OCI-LY7 (cell line): ENCODE measurements around the gene CFAP100. TPM values are rescaled to one million over a fixed set of nuclear protein-coding genes. Genes with fewer than 3 reads are reported as not detected.

Source experiments
- BruUV-seq: library from RNA; stranded (reverse); fragments of 400-500 nt; replicated peaks from 2 replicates; lab custom pipeline; 2021; lab: Mats Ljungman, UMichigan
- CTCF ChIA-PET: fragments of 300-600 bp; sonication (Branson Sonifier 250); formaldehyde crosslinking; loops from one replicate; lab custom pipeline; 2022; ENCODE audit warnings: antibody characterized with exemption; ENCODE audit not compliant: unreplicated experiment; lab: Charles Lee
- POLR2A ChIA-PET: fragments of 300-600 bp; sonication (Branson Sonifier 250); formaldehyde crosslinking; loops from one replicate; lab custom pipeline; 2022; ENCODE audit warnings: antibody characterized with exemption; lab: Charles Lee
- DNase-seq: peaks from one replicate; pipeline ENCODE4 v3.0.0-alpha.2; 2015; ENCODE audit warnings: low spot score
- H2AFZ ChIP-seq: fragments of 200-600 bp; sonication (generic), shearing (Covaris generic); 2 replicates; pipeline ENCODE4 v1.6.1; 2014; ENCODE audit warnings: mild to moderate bottlenecking, antibody characterized with exemption, low read length, moderate library complexity
- H3K27ac ChIP-seq: fragments of 200-600 bp; sonication (generic); 2 replicates; pipeline ENCODE4 v1.5.1; 2014; ENCODE audit warnings: mixed run types, low read depth, mild to moderate bottlenecking, moderate library complexity, low read length, inconsistent platforms; ENCODE audit not compliant: poor library complexity, severe bottlenecking
- H3K36me3 ChIP-seq: fragments of 200-600 bp; sonication (generic); 2 replicates; pipeline ENCODE4 v1.6.1; 2014; ENCODE audit warnings: mild to moderate bottlenecking, antibody characterized with exemption, low read length, moderate library complexity, mixed read lengths; ENCODE audit not compliant: insufficient read depth
- H3K4me1 ChIP-seq: fragments of 200-600 bp; sonication (generic); 2 replicates; pipeline ENCODE4 v1.5.1; 2014; ENCODE audit warnings: mild to moderate bottlenecking, low read length; ENCODE audit not compliant: insufficient read depth, poor library complexity, severe bottlenecking
- H3K4me2 ChIP-seq: fragments of 200-600 bp; sonication (generic); 2 replicates; pipeline ENCODE4 v1.6.1; 2014; ENCODE audit warnings: mild to moderate bottlenecking, low read length
- H3K4me3 ChIP-seq: fragments of 200-600 bp; sonication (generic); 2 replicates; pipeline ENCODE4 v1.5.1; 2014; ENCODE audit warnings: mild to moderate bottlenecking, low read depth, low read length; ENCODE audit not compliant: poor library complexity, severe bottlenecking
- H3K79me2 ChIP-seq: fragments of 200-600 bp; sonication (generic); 2 replicates; pipeline ENCODE4 v1.6.1; 2016; ENCODE audit warnings: low read depth, mild to moderate bottlenecking, low read length, moderate library complexity, mixed read lengths; ENCODE audit not compliant: insufficient read depth
- H3K9me2 ChIP-seq: fragments of 200-600 bp; sonication (generic); 2 replicates; pipeline ENCODE4 v1.6.1; 2016; ENCODE audit warnings: mild to moderate bottlenecking, low read length, mixed read lengths; ENCODE audit not compliant: insufficient read depth
- H3K9me3 ChIP-seq: fragments of 200-600 bp; sonication (generic); 2 replicates; pipeline ENCODE4 v1.6.1; 2014; ENCODE audit warnings: mild to moderate bottlenecking, mixed run types, low read length, mixed read lengths
- H4K20me1 ChIP-seq: fragments of 200-600 bp; sonication (generic); 2 replicates; pipeline ENCODE4 v1.6.1; 2014; ENCODE audit warnings: mild to moderate bottlenecking, antibody characterized with exemption, low read length, moderate library complexity, mixed read lengths; ENCODE audit not compliant: insufficient read depth
- CTCF ChIP-seq: fragments of 200-600 bp; sonication (generic); conservative IDR thresholded peaks from 2 replicates; pipeline ENCODE4 v1.5.1; 2014; ENCODE audit warnings: mild to moderate bottlenecking, antibody characterized with exemption, low read length, moderate library complexity, mixed read lengths
- EZH2phosphoT487 ChIP-seq: fragments of 200-600 bp; sonication (generic); IDR thresholded peaks from 2 replicates; pipeline ENCODE4 v1.6.1; 2018; ENCODE audit warnings: low read depth, borderline replicate concordance, mild to moderate bottlenecking, mixed run types, antibody characterized with exemption, low read length, moderate library complexity, mixed read lengths
- intact Hi-C: fragments of 100-400 bp; cut with micrococcal nuclease; formaldehyde crosslinking; loops from one replicate; pipeline ENCODE4 v1.10.0; 2022; ENCODE audit not compliant: unreplicated experiment
- total RNA-seq, 2 experiments: library from RNA; depleted of rRNA in 1 of 2; stranded (reverse); fragments of >200 nt in 1 of 2; shearing (Covaris generic) in 1 of 2; gene quantifications; 2 replicates each; pipeline ENCODE4 v1.2.3, GENCODE V29; 2014 to 2022

CFAP100 gene
- total RNA-seq, 2 experiments from 2014 or later = not detected

DNA sequence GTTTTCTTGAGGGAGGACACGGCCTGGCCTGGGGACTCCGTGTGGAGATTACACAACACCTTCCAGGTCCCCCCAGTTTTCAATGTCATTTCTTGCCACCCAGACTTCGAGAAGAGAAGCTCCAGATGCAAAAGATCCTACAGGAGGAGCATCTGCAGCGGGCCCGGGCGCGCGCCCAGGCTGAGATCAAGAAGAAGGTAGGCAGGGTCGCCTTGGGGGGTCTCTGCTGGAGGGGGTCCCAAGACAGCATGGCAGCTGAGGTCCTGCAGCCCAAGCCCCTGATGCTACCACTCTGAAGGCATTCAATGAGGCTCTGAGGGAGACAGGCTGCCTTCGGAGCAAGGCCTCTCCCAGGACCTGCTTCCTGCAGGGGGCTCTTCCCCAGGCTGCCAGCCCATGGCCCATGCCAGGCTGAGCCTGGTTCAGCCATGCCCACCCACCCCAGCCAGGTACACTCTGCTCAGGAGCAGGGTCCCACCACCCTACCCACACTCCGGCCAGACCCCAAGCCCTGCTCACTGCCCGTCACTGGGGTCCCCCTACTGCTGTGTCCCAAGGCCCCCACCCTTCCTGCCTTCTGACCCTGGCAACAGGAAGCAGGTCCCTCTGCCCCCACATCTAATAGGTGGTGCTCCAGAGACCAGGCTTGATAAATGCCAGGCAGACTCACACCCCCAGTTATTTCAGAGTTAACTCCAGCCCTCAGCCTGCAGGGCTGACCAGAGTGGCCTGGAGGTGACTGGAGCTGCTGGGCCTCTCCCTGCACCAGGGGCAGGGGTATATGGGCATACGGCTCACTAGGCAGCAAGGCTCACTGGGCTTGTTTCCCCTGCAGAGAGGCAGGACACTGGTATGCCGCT lies 41.0 kb downstream of the CFAP100 start:
- POLR2A ChIA-PET = interaction anchor here (1.4 kb wide), 1 partner anchor 11 kb away, joined by 4 read pairs; no protein-coding TSS in a partner anchor
- Histone ChIP-seq H3K9me2 (no peaks in the 10 kb centered on the region), H3K4me1 (no peaks in the 10 kb centered on the region), H2AFZ (no peak overlapping the region), H3K79me2 (no peaks in the 10 kb centered on the region), H3K36me3 (peaks cover 13% of the 10 kb centered on the region; the same call in 1 of the 2 replicates), H3K4me2 (no peak overlapping the region), H3K4me3 (no peak overlapping the region), H3K9me3 (no peaks in the 10 kb centered on the region), H3K27ac (no peak overlapping the region), H4K20me1 (no peaks in the 10 kb centered on the region)
- intact Hi-C loops = no loop called here
- TF ChIP-seq CTCF (no peak), EZH2phosphoT487 (no peak)
- CTCF ChIA-PET = no interaction called here
- BruUV-seq = no TSS peak
- no peak for DNase-seq

- no peak for TF ChIP-seq EZH2phosphoT487
- TF ChIP-seq CTCF = no peak
- no peak overlapping the region for H3K4me2 ChIP-seq
- intact Hi-C loops = no loop called here
- no peaks in the 10 kb centered on the region for H3K79me2 ChIP-seq
- H3K4me3 ChIP-seq = no peak overlapping the region
- H3K9me2 ChIP-seq = no peaks in the 10 kb centered on the region
- DNase-seq = no peak
- H3K36me3 ChIP-seq = peaks cover 13% of the 10 kb centered on the region; the same call in 1 of the 2 replicates
- H3K9me3 ChIP-seq = no peaks in the 10 kb centered on the region
- BruUV-seq = no TSS peak
- H3K4me1 ChIP-seq = no peaks in the 10 kb centered on the region
- ChIA-PET CTCF (no interaction called here), POLR2A (interaction anchor here (1.4 kb wide), 1 partner anchor 10 kb away, joined by 4 read pairs; no protein-coding TSS in a partner anchor)
- no peaks in the 10 kb centered on the region for H4K20me1 ChIP-seq
- H3K27ac ChIP-seq = no peak overlapping the region
- no peak overlapping the region for H2AFZ ChIP-seq
These were observed 42.4 kb downstream of the CFAP100 start for GRCh38 chr3:126436826-126437717.
